ENCODE results near the gene IFNG.

The IFNG gene

DNA sequence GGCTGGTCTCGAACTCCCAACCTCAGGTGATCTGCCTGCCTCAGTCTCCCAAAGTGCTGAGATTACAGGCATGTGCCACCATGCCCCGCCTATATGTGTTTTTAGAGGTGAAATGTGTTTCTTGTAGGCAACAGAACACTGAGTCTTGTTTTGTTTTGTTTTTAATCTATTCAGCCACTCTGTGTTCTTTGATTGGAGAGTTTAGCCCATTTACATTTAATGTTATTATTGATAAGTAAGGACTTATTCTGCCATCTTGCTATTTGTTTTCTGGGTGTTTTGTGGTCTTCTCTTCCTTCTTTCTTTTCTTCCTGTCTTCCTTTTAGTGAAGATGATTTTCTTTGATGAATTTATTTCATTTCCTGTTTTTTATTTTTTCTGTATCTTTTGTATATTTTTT is 29.6 kb downstream of the IFNG start:
- TF ChIP-seq, protein P1, sequence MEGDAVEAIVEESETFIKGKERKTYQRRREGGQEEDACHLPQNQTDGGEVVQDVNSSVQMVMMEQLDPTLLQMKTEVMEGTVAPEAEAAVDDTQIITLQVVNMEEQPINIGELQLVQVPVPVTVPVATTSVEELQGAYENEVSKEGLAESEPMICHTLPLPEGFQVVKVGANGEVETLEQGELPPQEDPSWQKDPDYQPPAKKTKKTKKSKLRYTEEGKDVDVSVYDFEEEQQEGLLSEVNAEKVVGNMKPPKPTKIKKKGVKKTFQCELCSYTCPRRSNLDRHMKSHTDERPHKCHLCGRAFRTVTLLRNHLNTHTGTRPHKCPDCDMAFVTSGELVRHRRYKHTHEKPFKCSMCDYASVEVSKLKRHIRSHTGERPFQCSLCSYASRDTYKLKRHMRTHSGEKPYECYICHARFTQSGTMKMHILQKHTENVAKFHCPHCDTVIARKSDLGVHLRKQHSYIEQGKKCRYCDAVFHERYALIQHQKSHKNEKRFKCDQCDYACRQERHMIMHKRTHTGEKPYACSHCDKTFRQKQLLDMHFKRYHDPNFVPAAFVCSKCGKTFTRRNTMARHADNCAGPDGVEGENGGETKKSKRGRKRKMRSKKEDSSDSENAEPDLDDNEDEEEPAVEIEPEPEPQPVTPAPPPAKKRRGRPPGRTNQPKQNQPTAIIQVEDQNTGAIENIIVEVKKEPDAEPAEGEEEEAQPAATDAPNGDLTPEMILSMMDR (IDR thresholded peaks at IDR 0.05; ENCODE audit: low read depth, low read length), result no peak
- Histone ChIP-seq H3K9me3 (no peaks in the 10 kb centered on the region), H3K27me3 (no peaks in the 10 kb centered on the region), H3K36me3 (no peaks in the 10 kb centered on the region), H3K4me1 (no peaks in the 10 kb centered on the region), H3K4me3 (ENCODE audit: low read depth, low read length) (no peak overlapping the region)
- DNase-seq, result no peak

DNA sequence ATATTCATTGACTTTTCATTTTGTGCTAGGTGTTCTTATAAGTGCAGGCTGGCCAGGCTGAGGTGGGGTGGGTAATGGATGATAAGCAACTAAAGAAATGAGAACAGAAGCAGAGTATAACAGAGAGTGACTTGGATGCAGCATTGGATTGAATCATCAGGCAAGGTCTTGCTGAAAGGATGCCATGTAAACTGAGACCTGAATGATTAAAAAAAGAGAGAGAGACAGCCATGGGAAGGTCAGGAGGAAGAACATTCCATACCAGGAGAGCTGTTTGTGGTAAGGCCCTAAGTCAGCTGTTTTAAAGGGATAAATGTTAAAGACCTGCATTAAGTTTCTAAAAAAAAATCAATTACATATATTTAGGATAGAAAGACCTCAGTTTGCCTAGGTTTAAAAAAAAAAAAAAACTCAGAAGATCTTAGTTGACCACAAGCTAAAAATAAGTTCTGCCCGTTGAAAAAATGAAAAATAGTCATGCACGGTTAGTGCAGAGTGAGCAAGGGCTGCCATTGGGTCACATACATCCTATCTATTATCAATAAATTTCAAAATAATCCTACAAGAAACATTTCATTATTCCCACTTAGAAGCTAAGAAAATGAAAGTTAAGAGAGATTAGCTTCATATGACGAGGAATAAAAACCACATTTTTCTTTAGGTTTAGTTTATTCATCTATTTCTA is 37.2 kb downstream of the IFNG start:
- Histone ChIP-seq H3K9me3 (no peaks in the 10 kb centered on the region), H3K36me3 (no peaks in the 10 kb centered on the region), H3K27me3 (no peaks in the 10 kb centered on the region), H3K4me3 (ENCODE audit: low read depth, low read length) (no peak overlapping the region), H3K4me1 (no peaks in the 10 kb centered on the region)
- TF ChIP-seq, protein P1 (IDR thresholded peaks at IDR 0.05; ENCODE audit: low read depth, low read length), result no peak
- no peak for DNase-seq

DNA sequence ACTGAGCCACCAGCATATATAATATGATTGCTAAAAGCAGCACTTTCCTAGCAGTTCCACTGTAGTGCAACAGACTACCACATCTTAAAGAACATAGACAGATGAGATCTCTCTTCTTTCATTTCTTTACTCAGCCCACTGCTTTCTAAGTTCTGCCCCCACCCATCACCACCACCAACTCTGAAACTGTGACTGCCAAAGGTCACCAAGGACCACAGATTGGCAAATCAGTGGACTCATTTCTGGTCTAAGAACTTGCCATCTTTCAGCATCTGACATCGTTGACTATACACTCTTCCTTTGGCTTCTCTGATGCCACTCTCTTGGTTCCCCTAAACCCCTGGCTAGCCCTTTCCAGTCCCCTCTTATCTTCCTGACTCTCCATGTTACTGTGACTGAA is 38.4 kb downstream of the IFNG start:
- H3K4me1 ChIP-seq, result no peaks in the 10 kb centered on the region
- TF ChIP-seq, protein P1 (IDR thresholded peaks at IDR 0.05; ENCODE audit: low read depth, low read length), result no peak

DNA sequence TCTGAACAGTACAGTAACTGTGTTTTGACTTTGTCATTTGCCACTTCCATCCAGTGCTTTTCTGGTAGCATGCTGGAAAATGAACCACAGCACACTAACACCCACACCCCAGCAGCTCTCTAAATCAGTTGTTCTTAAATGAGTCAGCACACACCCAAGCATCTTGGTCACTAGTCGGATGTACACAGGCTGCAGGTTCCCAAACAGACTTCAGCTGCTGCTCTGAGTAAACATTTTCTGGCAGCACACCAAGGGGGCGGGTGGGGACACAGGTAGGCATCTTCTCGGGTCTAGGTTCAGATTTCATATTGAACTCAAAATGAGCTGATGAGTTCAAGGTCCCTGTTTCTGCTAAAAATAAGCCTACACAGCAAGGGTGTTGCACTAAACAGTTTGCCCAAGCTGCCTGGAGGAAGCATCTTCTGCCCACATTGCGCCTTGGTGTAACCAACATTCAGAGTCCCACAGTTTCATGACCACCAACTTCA is 39.8 kb downstream of the IFNG start:
- DNase-seq, result no peak
- Histone ChIP-seq H3K4me1 (no peaks in the 10 kb centered on the region), H3K4me3 (ENCODE audit: low read depth, low read length) (no peak overlapping the region), H3K9me3 (no peaks in the 10 kb centered on the region), H3K27me3 (no peaks in the 10 kb centered on the region), H3K36me3 (no peaks in the 10 kb centered on the region)
- TF ChIP-seq, protein P1 (IDR thresholded peaks at IDR 0.05; ENCODE audit: low read depth, low read length), result no peak

More for the DNA sequence above, 38.4 kb downstream of the IFNG start:
- H3K27me3 ChIP-seq, result no peaks in the 10 kb centered on the region
- no peaks in the 10 kb centered on the region for H3K9me3 ChIP-seq
- no peak overlapping the region for H3K4me3 ChIP-seq (ENCODE audit: low read depth, low read length)
- no peak for DNase-seq
- H3K36me3 ChIP-seq, result no peaks in the 10 kb centered on the region

DNA sequence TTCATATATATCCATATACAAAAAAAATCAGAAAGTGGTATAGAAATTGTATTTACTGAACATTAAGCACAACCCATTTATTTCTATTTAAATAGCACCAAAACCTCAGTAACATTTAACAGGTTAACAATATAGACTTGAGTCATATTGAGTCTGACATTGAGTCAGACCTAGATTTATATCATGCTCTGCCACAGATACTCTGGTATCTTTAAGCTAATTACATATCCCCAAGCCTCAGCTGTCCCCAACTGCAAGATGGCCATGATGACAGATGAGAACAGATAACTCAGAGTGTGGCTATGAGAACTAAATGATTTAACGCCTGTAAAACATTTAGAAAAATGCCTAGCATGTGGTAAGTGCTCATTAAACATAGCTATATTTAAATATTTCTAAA is 40.3 kb downstream of the IFNG start:
- TF ChIP-seq, protein P1 (IDR thresholded peaks at IDR 0.05; ENCODE audit: low read depth, low read length), result no peak
- no peaks in the 10 kb centered on the region for H3K4me1 ChIP-seq
- DNase-seq, result no peak
- no peaks in the 10 kb centered on the region for H3K9me3 ChIP-seq
- H3K36me3 ChIP-seq, result no peaks in the 10 kb centered on the region
- no peaks in the 10 kb centered on the region for H3K27me3 ChIP-seq
- no peak overlapping the region for H3K4me3 ChIP-seq (ENCODE audit: low read depth, low read length)

DNA sequence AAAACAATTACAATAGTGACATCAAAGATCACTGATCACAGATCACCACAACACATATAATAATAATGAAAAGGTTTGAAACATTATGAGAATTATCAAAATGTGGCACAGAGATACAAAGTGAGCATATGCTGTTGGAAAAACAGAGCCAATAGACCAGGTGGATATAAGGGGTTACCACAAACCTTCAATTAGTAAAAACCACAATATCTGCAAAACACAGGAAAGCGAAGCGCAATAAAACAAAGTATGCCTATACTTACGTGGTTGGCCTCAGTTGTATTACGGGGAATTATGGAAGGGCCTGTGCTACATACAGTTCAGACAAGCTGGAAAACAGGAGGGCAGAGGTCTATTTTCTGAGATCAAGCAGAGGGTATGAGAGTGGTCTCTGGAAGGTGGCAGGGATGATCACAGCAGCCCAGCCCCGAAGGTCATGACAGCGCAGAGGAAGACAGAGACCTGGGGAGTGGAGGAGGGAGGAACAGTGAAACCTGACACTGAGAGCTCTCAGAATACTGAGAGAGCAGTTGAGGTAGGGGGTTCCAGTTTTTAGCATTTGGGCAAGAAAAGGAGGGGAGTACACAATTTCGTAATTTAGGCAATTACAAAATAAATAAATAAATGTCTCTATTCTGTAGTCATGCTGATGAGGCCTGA is 41.3 kb downstream of the IFNG start:
- H3K27me3 ChIP-seq, result no peaks in the 10 kb centered on the region
- TF ChIP-seq, protein P1 (IDR thresholded peaks at IDR 0.05; ENCODE audit: low read depth, low read length), result no peak
- no peaks in the 10 kb centered on the region for H3K4me1 ChIP-seq
- DNase-seq, result no peak
- H3K36me3 ChIP-seq, result no peaks in the 10 kb centered on the region
- H3K4me3 ChIP-seq (ENCODE audit: low read depth, low read length), result no peak overlapping the region
- no peaks in the 10 kb centered on the region for H3K9me3 ChIP-seq

All from BE2C (cell line).